B cell (primary cell): Measurements from ENCODE around the gene CYP27B1. TPM values are rescaled to one million over a fixed set of nuclear protein-coding genes. Genes with fewer than 3 reads are reported as not detected.

Source experiments
- ATAC-seq: fragments of 200-7000 bp; cut with Tn5 transposase; one replicate; pipeline ENCODE4 v1.10.0; 2021; ENCODE audit warnings: low read depth, mild to moderate bottlenecking, moderate number of reproducible peaks, moderate library complexity
- CTCF ChIA-PET: fragments of 350-600 bp; sonication (Branson Sonifier 250); formaldehyde crosslinking; loops from one replicate; lab custom pipeline; 2021; ENCODE audit warnings: antibody characterized with exemption, inconsistent platforms; lab: Charles Lee
- POLR2A ChIA-PET: fragments of 350-600 bp; sonication (Branson Sonifier 250); formaldehyde crosslinking; loops from one replicate; lab custom pipeline; 2021; ENCODE audit warnings: antibody characterized with exemption; lab: Charles Lee
- DNase-seq: peaks from one replicate; pipeline ENCODE4 v3.0.0; 2013
- H2AFZ ChIP-seq: 2 replicates; pipeline ENCODE4 v1.6.1; 2012; ENCODE audit warnings: mild to moderate bottlenecking, low read depth, low read length; ENCODE audit not compliant: insufficient read depth, poor library complexity, severe bottlenecking
- H3K27ac ChIP-seq, 2 donors: 1 replicate in 1 of 2; 2 replicates in 1 of 2; pipeline ENCODE4 v1.5.1; 2012 to 2013; ENCODE audit warnings: low read length in 2 of 2, mild to moderate bottlenecking in 2 of 2, moderate library complexity in 1 of 2
- H3K27me3 ChIP-seq, 4 experiments: fragments of 200-600 bp in 1 of 4; sonication (generic) in 1 of 4; replicated peaks in 1 of 4; 1 replicate in 2 of 4; 2 replicates in 2 of 4; pipeline versions ENCODE4 v1.6.1 to v1.7.0; 2013 to 2016; ENCODE audit warnings: low read length in 3 of 4, mild to moderate bottlenecking in 2 of 4, mixed read lengths in 1 of 4, moderate library complexity in 1 of 4; ENCODE audit not compliant: insufficient read depth in 4 of 4, control insufficient read depth in 3 of 4; ENCODE audit errors: control extremely low read depth in 1 of 4
- H3K36me3 ChIP-seq, 2 experiments: replicated peaks in 1 of 2; 1 replicate in 1 of 2; 2 replicates in 1 of 2; pipeline versions ENCODE4 v1.6.1 to v1.7.1; 2013; ENCODE audit warnings: low read length in 1 of 2; ENCODE audit not compliant: insufficient read depth in 2 of 2, control insufficient read depth in 1 of 2; ENCODE audit errors: control extremely low read depth in 1 of 2, extremely low read depth in 1 of 2
- H3K4me1 ChIP-seq, 2 donors: fragments of 200-600 bp in 1 of 2; sonication (generic) in 1 of 2; 1 replicate in 1 of 2; 2 replicates in 1 of 2; pipeline versions ENCODE4 v1.5.1 to v1.6.1; 2013 to 2017; ENCODE audit warnings: low read length in 2 of 2; ENCODE audit not compliant: control insufficient read depth in 2 of 2, insufficient read depth in 2 of 2
- H3K4me2 ChIP-seq: replicated peaks from 2 replicates; pipeline ENCODE3; 2012; ENCODE audit warnings: mild to moderate bottlenecking, low read depth, low read length; ENCODE audit not compliant: poor library complexity, severe bottlenecking
- H3K4me3 ChIP-seq, 5 experiments: fragments of 200-600 bp in 1 of 5; sonication (generic) in 1 of 5; 1 replicate in 3 of 5; 2 replicates in 2 of 5; pipeline versions ENCODE4 v1.5.1 to v1.7.0; 2011 to 2016; ENCODE audit warnings: low read length in 4 of 5, mild to moderate bottlenecking in 4 of 5, low read depth in 2 of 5, control low read depth in 1 of 5, moderate library complexity in 1 of 5; ENCODE audit not compliant: insufficient read depth in 1 of 5; ENCODE audit errors: control extremely low read depth in 1 of 5, extremely low read depth in 1 of 5
- H3K79me2 ChIP-seq: fragments of 200-600 bp; sonication (generic); one replicate; pipeline ENCODE4 v1.6.0; 2016; ENCODE audit warnings: low read length; ENCODE audit not compliant: control insufficient read depth, insufficient read depth
- H3K9ac ChIP-seq: fragments of 200-600 bp; sonication (generic); 2 replicates; pipeline ENCODE4 v1.6.1; 2017; ENCODE audit warnings: mild to moderate bottlenecking, low read length, moderate library complexity
- H3K9me3 ChIP-seq, 3 donors: one replicate each; pipeline versions ENCODE4 v1.6.1 to v1.7.1; 2013; ENCODE audit warnings: low read length in 2 of 3; ENCODE audit not compliant: control insufficient read depth in 2 of 3, insufficient read depth in 1 of 3; ENCODE audit errors: control extremely low read depth in 1 of 3
- H4K20me1 ChIP-seq: 2 replicates; pipeline ENCODE4 v1.6.0; 2012; ENCODE audit warnings: mild to moderate bottlenecking, low read length; ENCODE audit not compliant: insufficient read depth, control insufficient read depth, poor library complexity, severe bottlenecking
- H3K27ac Mint-ChIP-seq: one replicate; pipeline ENCODE4 v1.8.0; 2021; ENCODE audit warnings: mixed read lengths
- H3K27me3 Mint-ChIP-seq: one replicate; pipeline ENCODE4 v1.8.0; 2021; ENCODE audit warnings: mixed read lengths
- H3K4me1 Mint-ChIP-seq: one replicate; pipeline ENCODE4 v1.8.0; 2021; ENCODE audit warnings: mixed read lengths
- H3K4me3 Mint-ChIP-seq: one replicate; pipeline ENCODE4 v1.8.0; 2021; ENCODE audit warnings: mixed read lengths
- H3K9me3 Mint-ChIP-seq: one replicate; pipeline ENCODE4 v1.8.0; 2022; ENCODE audit warnings: mixed read lengths; ENCODE audit not compliant: insufficient read depth
- EZH2 ChIP-seq: IDR thresholded peaks from 2 replicates; pipeline ENCODE4 v1.6.1; 2012; ENCODE audit warnings: borderline replicate concordance, low read depth, mild to moderate bottlenecking, moderate library complexity, low read length; ENCODE audit not compliant: insufficient read depth, poor library complexity, severe bottlenecking
- WGBS: methylation state at CpG from one replicate; pipeline ENCODE4 v1.1.5; 2013; ENCODE audit warnings: missing lambda C conversion rate; ENCODE audit not compliant: insufficient coverage; 5-methylcytosine and 5-hydroxymethylcytosine counted together
- intact Hi-C: fragments of 100-400 bp; cut with micrococcal nuclease; formaldehyde crosslinking; loops from one replicate; pipeline ENCODE4 v1.10.0; 2022
- polyA plus RNA-seq: library from polyadenylated mRNA; depleted of rRNA; stranded (reverse); fragments of >200 nt; gene quantifications from 2 replicates; pipeline ENCODE4 v1.2.3, GENCODE V29; 2012
- total RNA-seq, 2 donors: library from RNA; stranded (reverse); fragments of 120-200 nt in 1 of 2; gene quantifications; 1 replicate in 1 of 2; 2 replicates in 1 of 2; pipeline versions ENCODE4 v1.2.3 to v1.2.4, GENCODE V29; 2013 to 2022
- TF ChIP-seq, protein P1 (sequence below): fragments of 200-600 bp; IDR thresholded peaks from one replicate; pipeline ENCODE4 v1.8.0; 2022; ENCODE audit warnings: antibody characterized with exemption, mild to moderate bottlenecking

Gene CYP27B1
- total and polyA plus RNA-seq, 2 donors (not counting 1 experiment from before 2014, with no cell fraction given): 0.66 to 0.79 TPM

GRCh38 chr12:57717846-57718640 is 48.8 kb downstream of the CYP27B1 start:
- H3K27ac Mint-ChIP-seq: no peak overlapping the region
- no peak overlapping the region for H2AFZ ChIP-seq
- peaks cover 3 to 62% of the 10 kb centered on the region in 2 experiments for H3K36me3 ChIP-seq
- no peak overlapping the region for H3K4me3 Mint-ChIP-seq
- H3K9ac ChIP-seq: no peak overlapping the region
- peaks cover 9% of the 10 kb centered on the region for H3K4me1 Mint-ChIP-seq
- H3K9me3 Mint-ChIP-seq: no peaks in the 10 kb centered on the region
- DNase-seq (no peak), ATAC-seq (no peak)
- no peak overlapping the region for H3K4me2 ChIP-seq
- no peak for TF ChIP-seq EZH2
- TF ChIP-seq, protein P1, sequence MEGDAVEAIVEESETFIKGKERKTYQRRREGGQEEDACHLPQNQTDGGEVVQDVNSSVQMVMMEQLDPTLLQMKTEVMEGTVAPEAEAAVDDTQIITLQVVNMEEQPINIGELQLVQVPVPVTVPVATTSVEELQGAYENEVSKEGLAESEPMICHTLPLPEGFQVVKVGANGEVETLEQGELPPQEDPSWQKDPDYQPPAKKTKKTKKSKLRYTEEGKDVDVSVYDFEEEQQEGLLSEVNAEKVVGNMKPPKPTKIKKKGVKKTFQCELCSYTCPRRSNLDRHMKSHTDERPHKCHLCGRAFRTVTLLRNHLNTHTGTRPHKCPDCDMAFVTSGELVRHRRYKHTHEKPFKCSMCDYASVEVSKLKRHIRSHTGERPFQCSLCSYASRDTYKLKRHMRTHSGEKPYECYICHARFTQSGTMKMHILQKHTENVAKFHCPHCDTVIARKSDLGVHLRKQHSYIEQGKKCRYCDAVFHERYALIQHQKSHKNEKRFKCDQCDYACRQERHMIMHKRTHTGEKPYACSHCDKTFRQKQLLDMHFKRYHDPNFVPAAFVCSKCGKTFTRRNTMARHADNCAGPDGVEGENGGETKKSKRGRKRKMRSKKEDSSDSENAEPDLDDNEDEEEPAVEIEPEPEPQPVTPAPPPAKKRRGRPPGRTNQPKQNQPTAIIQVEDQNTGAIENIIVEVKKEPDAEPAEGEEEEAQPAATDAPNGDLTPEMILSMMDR: no peak
- POLR2A ChIA-PET: interaction anchor here (0.7 kb wide), 1 partner anchor 1633 kb away, joined by 3 read pairs; no protein-coding TSS in a partner anchor
- no peak overlapping the region for H3K4me3 ChIP-seq
- H3K27ac ChIP-seq: no peak overlapping the region
- WGBS: 93% methylated on average over 16 of the region's 22 CpGs
- no peaks in the 10 kb centered on the region for H3K27me3 Mint-ChIP-seq
- no peaks in the 10 kb centered on the region for H3K9me3 ChIP-seq
- peaks cover 13 to 19% of the 10 kb centered on the region in 2 donors for H3K4me1 ChIP-seq
- H3K79me2 ChIP-seq: peaks cover 13% of the 10 kb centered on the region
- intact Hi-C loops: no loop called here
- CTCF ChIA-PET: interaction anchor here (0.8 kb wide), 1 partner anchor 12 kb away, joined by 4 read pairs; no protein-coding TSS in a partner anchor
- H4K20me1 ChIP-seq: peaks cover 34% of the 10 kb centered on the region
- no peaks in the 10 kb centered on the region for H3K27me3 ChIP-seq

GRCh38 chr12:57717131-57717530 is 49.7 kb downstream of the CYP27B1 start:
- H3K27ac Mint-ChIP-seq: no peak overlapping the region
- 100% methylated on average over 5 of the region's 5 CpGs for WGBS
- H3K4me1 ChIP-seq: peaks cover 13 to 19% of the 10 kb centered on the region in 2 donors
- DNase-seq (no peak), ATAC-seq (no peak)
- no peak overlapping the region for H3K4me2 ChIP-seq
- H3K9me3 ChIP-seq: no peaks in the 10 kb centered on the region
- peaks cover 3 to 68% of the 10 kb centered on the region in 2 experiments for H3K36me3 ChIP-seq
- H3K4me3 Mint-ChIP-seq: no peak overlapping the region
- CTCF ChIA-PET: interaction anchor here (0.8 kb wide), 1 partner anchor 11 kb away, joined by 4 read pairs; no protein-coding TSS in a partner anchor
- H3K27ac ChIP-seq: no peak overlapping the region
- no peaks in the 10 kb centered on the region for H3K27me3 ChIP-seq
- no peak overlapping the region for H3K4me3 ChIP-seq
- H3K4me1 Mint-ChIP-seq: peaks cover 9% of the 10 kb centered on the region
- no peaks in the 10 kb centered on the region for H3K9me3 Mint-ChIP-seq
- TF ChIP-seq, protein P1: no peak
- no peak for TF ChIP-seq EZH2
- no peaks in the 10 kb centered on the region for H3K27me3 Mint-ChIP-seq
- peaks cover 41% of the 10 kb centered on the region for H4K20me1 ChIP-seq
- peaks cover 15% of the 10 kb centered on the region for H3K79me2 ChIP-seq
- H3K9ac ChIP-seq: no peak overlapping the region
- no peak overlapping the region for H2AFZ ChIP-seq
- intact Hi-C loops: no loop called here
- POLR2A ChIA-PET: interaction anchor here (0.7 kb wide), 1 partner anchor 1632 kb away, joined by 3 read pairs; no protein-coding TSS in a partner anchor
